Glutamatergic neuron (in vitro differentiated cells): ENCODE data around the gene AGTRAP. TPM values are rescaled to one million over a fixed set of nuclear protein-coding genes. Genes with fewer than 3 reads are reported as not detected.

Experiments
- DNase-seq: peaks from one replicate; pipeline ENCODE4 v3.0.0; 2022
- H3K27ac Mint-ChIP-seq: one replicate; pipeline ENCODE4 v1.8.0; 2020; ENCODE audit warnings: mild to moderate bottlenecking, mixed read lengths, inconsistent platforms; ENCODE audit not compliant: unreplicated experiment
- H3K27me3 Mint-ChIP-seq: one replicate; pipeline ENCODE4 v1.8.0; 2020; ENCODE audit warnings: mild to moderate bottlenecking, moderate library complexity, mixed read lengths, inconsistent platforms; ENCODE audit not compliant: unreplicated experiment
- H3K36me3 Mint-ChIP-seq: one replicate; pipeline ENCODE4 v1.8.0; 2020; ENCODE audit warnings: mild to moderate bottlenecking, mixed read lengths, inconsistent platforms; ENCODE audit not compliant: unreplicated experiment
- H3K4me1 Mint-ChIP-seq: one replicate; pipeline ENCODE4 v1.8.0; 2020; ENCODE audit warnings: mild to moderate bottlenecking, low read depth, mixed read lengths, inconsistent platforms; ENCODE audit not compliant: unreplicated experiment
- H3K4me3 Mint-ChIP-seq: one replicate; pipeline ENCODE4 v1.8.0; 2020; ENCODE audit warnings: mild to moderate bottlenecking, mixed read lengths, inconsistent platforms; ENCODE audit not compliant: unreplicated experiment
- H3K9me3 Mint-ChIP-seq: one replicate; pipeline ENCODE4 v1.8.0; 2020; ENCODE audit warnings: mild to moderate bottlenecking, moderate library complexity, mixed read lengths, inconsistent platforms; ENCODE audit not compliant: unreplicated experiment
- total RNA-seq: library from RNA; stranded (reverse); fragmentation: NEBNext Ultra II Directional; extraction: Animal tissue kit (Norgen Biotek cat#: 25700); gene quantifications from one replicate; pipeline ENCODE4 v1.2.1, GENCODE V29; 2021; ENCODE audit not compliant: unreplicated experiment
- TF ChIP-seq, protein P1 (sequence below): fragments of 200-600 bp; sonication (generic); IDR thresholded peaks from one replicate; pipeline ENCODE4 v1.5.0; 2021; ENCODE audit not compliant: partially characterized antibody, unreplicated experiment

AGTRAP gene
- total RNA-seq, 1 donor from 2014 or later = 6.1 TPM

DNA sequence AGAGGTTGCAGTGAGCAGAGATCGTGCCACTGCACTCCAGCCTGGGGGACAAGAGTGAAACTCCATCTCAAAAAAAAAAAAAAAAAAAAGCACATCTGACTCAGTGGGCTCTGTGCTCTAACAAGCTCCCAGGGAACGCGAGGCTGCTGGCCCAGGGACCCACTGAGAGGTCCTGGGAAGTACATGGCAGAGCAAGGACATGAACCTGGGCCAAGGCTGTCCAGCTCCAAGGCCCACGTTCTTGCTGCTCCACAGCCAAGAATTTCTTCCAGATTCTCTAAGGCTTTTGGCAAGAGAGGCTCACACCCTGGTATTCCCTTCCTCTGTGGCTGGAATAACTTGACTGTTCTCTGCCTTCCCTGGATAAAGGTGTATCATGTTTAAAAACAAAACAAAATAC lies 15.4 kb upstream of the AGTRAP start:
- Mint-ChIP-seq H3K27ac (no peak overlapping the region), H3K9me3 (peaks cover 6% of the 10 kb centered on the region), H3K27me3 (peaks cover under 1% of the 10 kb centered on the region), H3K4me3 (no peak overlapping the region), H3K4me1 (peaks cover 12% of the 10 kb centered on the region), H3K36me3 (no peaks in the 10 kb centered on the region)
- no peak for DNase-seq
- TF ChIP-seq, protein P1, sequence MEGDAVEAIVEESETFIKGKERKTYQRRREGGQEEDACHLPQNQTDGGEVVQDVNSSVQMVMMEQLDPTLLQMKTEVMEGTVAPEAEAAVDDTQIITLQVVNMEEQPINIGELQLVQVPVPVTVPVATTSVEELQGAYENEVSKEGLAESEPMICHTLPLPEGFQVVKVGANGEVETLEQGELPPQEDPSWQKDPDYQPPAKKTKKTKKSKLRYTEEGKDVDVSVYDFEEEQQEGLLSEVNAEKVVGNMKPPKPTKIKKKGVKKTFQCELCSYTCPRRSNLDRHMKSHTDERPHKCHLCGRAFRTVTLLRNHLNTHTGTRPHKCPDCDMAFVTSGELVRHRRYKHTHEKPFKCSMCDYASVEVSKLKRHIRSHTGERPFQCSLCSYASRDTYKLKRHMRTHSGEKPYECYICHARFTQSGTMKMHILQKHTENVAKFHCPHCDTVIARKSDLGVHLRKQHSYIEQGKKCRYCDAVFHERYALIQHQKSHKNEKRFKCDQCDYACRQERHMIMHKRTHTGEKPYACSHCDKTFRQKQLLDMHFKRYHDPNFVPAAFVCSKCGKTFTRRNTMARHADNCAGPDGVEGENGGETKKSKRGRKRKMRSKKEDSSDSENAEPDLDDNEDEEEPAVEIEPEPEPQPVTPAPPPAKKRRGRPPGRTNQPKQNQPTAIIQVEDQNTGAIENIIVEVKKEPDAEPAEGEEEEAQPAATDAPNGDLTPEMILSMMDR = no peak

DNA sequence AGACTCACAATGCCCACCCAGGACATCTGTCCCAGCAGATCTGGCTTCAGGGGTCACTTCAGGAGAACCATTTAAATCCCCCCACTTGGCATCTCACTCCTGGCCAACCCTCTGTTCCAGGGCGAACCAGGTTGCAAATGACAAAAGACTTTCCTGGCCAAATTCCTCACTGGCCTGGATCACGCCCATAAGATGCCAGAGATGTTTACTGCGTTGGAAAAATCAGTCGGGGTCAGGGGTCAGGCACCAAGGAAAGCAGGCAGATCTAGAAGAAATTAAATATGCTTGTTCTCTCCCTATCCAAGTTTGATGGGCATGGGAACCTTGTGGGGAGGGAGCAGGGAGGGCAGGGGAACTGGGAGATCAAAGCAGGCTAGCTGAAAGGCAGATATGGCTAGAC lies 14.6 kb upstream of the AGTRAP start:
- no peaks in the 10 kb centered on the region for H3K27me3 Mint-ChIP-seq
- H3K4me3 Mint-ChIP-seq = no peak overlapping the region
- H3K4me1 Mint-ChIP-seq = peaks cover 4% of the 10 kb centered on the region
- H3K9me3 Mint-ChIP-seq = peaks cover 6% of the 10 kb centered on the region
- no peaks in the 10 kb centered on the region for H3K36me3 Mint-ChIP-seq
- no peak for DNase-seq
- H3K27ac Mint-ChIP-seq = no peak overlapping the region
- TF ChIP-seq, protein P1 = no peak

DNA sequence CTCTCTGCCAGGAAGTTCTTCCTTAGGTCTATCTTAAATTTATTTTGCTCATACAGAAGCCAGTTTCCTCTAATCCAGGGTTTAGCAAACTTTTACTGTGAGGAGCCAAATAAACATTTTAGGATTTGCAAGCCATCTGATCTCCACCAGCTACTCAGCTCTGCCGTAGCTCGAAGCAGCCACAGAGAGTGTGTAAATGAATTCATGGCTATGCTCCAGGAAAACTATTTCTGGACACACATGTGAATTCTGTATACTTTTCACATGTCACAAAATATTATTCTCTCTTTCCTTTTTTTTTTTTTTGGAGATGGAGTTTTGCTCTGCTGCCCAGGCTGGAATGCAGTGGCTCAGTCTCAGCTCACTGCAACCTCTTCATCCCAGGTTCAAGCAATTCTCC lies 13.4 kb upstream of the AGTRAP start:
- Mint-ChIP-seq H3K9me3 (peaks cover 6% of the 10 kb centered on the region), H3K27ac (no peak overlapping the region), H3K4me1 (peaks cover 3% of the 10 kb centered on the region), H3K36me3 (no peaks in the 10 kb centered on the region), H3K4me3 (no peak overlapping the region), H3K27me3 (no peaks in the 10 kb centered on the region)
- TF ChIP-seq, protein P1 = no peak
- DNase-seq = no peak

DNA sequence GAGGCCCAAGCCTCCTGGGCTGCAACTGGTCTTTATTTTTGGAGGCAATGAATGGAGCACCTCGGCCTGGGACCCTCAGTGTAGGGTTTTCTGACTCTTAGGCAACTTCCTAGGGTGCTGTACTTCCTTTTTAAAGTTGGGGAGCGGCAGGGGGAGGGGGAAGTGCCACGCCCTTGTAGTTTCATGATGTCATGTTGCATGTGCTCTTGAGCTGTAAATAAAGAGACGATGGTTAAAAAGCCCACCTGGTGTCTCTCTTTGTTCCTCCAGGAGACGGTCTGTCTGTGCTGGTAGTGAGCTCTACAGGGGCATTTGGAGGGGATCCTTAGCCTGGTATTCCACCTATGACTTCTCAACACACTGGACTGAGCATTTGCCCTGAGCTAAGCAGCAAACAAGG lies 10.3 kb upstream of the AGTRAP start:
- Mint-ChIP-seq H3K4me3 (no peak overlapping the region), H3K27ac (no peak overlapping the region)

DNA sequence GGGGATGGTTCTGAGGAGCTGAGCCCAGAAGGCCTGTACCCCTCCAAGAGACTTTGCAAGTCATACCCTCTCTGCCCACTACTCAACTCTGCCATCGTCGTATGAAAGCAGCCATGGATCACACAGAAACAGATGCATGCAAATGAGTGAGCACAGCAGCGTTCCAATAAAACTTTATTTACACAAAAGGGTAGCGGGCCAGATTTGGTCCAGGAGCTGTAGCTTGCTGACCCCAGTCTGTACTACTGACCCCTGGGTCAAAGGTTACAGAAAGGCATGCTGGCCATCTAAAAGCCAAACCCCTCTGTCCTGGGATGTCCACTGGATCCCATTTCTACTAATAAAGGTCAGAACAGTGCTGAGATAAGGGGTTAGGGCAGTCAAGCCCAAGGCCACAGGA lies 8.8 kb upstream of the AGTRAP start:
- Mint-ChIP-seq H3K27me3 (peaks cover 10% of the 10 kb centered on the region), H3K4me3 (no peak overlapping the region), H3K9me3 (peaks cover 4% of the 10 kb centered on the region), H3K4me1 (peaks cover 6% of the 10 kb centered on the region), H3K27ac (peak overlapping the region; percentile 17), H3K36me3 (no peaks in the 10 kb centered on the region)
- no peak for DNase-seq
- TF ChIP-seq, protein P1 = no peak

More for the DNA sequence above, 10.3 kb upstream of the AGTRAP start:
- TF ChIP-seq, protein P1 = no peak
- DNase-seq = no peak
- Mint-ChIP-seq H3K27me3 (peaks cover 7% of the 10 kb centered on the region), H3K4me1 (no peaks in the 10 kb centered on the region), H3K9me3 (peaks cover 4% of the 10 kb centered on the region), H3K36me3 (no peaks in the 10 kb centered on the region)
